C1 segment of cervical spinal cord (tissue), 14 donors: ENCODE measurements around the gene AGTRAP.

ENCODE experiments used
- DNase-seq, 14 donors: peaks; one replicate each; lab custom pipeline; 2025; lab: John Stamatoyannopoulos, UW

Gene AGTRAP

DNA sequence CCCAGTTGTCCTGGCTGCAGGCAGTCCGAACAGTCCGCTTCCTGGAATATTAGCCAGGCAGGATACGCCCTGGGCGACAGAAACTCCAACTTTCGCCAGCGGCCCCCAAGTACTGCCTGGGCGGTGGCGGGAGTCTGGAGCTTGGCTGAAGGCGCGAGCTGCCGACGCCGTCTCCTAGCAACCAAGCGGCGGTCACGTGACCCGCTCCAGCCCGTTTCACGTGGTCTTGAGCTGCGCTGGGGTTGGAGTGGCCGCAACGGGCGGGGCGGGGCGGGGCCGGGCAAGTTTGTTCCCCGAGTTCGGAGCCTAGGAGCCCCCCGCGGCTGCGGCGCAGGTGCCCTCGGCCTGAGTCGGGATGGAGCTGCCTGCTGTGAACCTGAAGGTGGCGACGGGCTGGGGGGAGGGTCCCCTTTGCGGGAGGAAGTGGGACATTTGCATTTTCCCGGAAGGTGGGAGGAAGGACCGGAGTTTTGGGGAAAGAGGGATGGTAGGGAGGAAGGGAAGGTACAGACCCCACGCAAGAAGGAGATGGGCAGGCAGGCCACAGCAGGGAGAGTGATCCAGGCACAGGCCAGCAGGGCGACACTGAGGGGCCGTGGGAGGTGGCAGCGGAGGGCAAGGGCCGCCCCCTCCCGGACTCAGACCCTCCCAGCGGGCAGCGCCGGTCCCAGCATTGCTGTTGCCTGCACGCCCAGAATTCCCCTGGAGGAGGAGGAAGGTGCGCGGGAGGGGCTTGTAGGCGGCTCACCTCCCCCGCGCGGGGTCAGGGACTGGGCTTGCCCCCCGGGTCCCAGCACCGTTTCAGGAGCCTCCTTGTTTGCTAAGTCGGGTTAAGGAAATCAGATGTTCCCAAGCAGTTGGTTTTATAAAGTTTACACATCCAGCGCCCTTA, at the start of gene AGTRAP:
Gene AGTRAP (plus strand): TSS at position 283 of the 892 bp plus-strand sequence. CDS start 73 bp downstream, at position 356.
- DNase-seq: peak; percentile 42 to 94 (median 90)

- DNase-seq: no peak
Measured at GRCh38 chr1:11688506-11688905, 47.4 kb upstream of the AGTRAP start.

DNA sequence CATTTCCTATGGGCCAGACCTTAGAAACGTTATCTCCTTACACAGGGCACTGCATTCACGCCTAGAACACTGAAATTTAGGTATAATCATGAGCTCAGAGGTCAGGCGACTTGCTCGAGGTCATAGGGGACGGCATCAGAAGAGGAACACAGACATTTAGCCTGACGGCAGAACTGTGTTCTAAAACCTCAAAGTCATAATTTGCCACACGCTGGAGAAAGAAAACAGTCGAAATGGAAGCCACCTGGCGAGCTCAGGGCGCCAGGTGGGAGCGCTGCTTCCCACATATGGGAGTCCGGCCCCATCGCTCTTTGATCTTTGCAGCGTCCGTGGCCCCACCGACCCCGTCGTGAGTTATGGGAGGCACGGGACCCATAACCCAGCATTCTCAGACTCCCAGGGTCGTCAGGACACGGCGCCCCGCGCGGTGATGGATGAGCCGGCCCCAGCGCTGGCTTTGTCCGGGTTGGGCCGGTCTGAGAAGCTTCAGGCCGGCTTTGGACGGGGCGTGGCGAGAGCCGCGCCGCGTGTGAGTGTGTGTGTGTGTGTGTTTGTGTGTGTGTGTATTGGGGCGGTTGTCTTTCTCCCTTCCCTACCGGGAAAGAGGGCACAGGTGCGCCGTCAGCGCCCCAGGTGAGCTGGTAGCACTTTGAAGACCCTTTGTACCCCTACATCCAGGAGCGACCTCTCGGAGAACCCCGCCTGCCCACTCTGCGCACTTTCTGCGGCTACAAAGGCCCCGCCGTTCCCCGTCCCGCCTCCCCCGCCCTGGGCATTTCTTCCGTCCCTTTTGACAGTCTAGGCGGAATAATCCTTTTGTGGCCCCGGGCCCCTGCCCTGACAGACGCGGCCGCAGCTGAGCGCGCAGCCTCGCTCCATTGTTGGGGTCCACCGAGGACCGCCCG, 45.3 kb upstream of the AGTRAP start:
- peak in 1 of 14 donors; percentile 23 for DNase-seq

- no peak for DNase-seq
Measured at GRCh38 chr1:11691302-11691914, 44.5 kb upstream of the AGTRAP start, which contains the start of gene DRAXIN. DRAXIN (plus strand) TSS chr1:11691710; CDS start chr1:11706259, 14,549 bp downstream.

DNA sequence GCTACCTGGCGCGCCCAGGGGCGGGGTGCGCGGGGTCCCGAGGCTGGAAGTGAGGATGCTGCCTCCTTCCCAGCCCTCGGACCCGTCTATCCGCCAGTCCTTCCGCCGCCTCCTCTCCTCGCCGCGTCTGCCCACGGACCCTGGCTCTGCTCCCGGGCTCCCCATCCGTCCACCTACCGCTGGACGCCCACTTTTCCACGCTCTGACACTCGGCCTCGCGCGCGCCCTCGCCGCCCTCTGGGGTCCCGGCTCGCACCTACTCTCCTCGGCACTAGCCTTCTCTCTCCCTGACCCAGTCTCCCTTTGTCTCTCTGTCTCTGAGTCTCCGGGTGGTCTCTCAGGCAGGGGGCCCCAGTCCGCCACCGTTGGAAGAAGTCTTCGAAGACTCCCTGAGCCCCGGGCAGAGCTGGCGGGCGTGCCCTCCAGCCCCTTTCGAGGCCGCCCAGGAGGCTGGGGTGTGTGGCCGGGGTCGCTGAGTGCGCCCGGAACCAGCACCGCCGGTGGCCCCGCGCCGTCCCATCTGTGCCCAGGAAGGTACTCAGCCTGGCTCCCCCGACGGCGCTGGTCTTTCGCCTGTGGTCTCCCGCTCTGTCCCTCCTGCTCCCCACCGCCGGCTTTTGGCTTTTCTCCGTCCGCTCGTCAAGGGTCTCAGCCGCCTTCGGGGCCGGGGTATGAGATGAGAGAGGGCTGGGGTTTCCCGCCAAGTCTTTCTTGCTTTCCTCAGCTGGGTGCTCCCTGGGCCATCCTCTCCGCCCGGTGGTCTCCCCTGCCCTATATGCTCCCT, 43.8 kb upstream of the AGTRAP start:
- no peak for DNase-seq

DNA sequence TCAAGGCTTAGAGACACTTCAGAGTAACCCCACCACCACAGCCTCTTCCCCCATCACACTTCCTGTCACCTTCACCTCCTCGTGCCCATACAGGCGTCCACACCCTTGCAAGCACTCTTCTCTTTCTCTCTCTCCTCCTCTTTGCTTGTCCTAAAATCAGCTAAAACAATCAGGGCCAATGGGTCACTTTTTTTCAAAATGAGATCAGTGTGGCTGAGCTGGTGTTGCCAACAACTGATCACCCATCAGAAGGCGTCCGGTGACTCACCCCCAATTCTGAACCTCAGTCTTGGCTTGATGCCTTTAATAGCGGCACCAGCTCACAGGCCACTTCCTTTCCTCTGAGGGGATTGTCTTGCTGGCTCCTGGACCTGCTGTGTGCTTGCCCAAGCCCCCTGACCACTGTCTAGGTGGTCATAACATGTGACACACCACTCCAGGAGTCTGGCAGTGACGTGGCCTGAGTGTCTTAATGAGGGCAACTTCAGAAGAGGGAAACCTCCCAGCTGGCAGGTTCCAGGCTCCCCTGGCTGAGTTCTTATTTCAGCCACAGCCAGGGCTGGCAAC, 42.8 kb upstream of the AGTRAP start:
- peak in 6 of 14 donors; percentile 11 to 59 (median 16) for DNase-seq

- DNase-seq: no peak
Measured at GRCh38 chr1:11693917-11694316, 42.0 kb upstream of the AGTRAP start.

DNA sequence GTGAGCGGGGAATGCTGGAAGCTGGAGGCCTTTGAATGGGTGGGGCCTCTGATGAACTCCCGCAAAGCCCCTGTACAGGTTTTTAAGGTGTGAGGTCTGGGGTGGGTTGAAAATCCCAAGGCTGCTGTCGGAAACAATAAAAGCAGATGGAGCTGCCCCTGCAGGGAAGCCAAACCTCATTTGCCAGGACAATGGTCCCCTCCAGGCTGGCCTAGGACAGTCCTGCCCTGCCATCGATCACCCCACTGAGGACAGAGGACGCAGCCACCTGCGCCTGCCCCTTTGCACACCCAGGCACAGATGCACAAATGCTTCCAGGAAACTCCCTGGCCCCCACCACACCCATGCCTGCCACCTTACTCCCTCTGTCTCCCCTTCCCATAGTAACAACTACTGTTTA, 40.1 kb upstream of the AGTRAP start:
- no peak for DNase-seq

DNA sequence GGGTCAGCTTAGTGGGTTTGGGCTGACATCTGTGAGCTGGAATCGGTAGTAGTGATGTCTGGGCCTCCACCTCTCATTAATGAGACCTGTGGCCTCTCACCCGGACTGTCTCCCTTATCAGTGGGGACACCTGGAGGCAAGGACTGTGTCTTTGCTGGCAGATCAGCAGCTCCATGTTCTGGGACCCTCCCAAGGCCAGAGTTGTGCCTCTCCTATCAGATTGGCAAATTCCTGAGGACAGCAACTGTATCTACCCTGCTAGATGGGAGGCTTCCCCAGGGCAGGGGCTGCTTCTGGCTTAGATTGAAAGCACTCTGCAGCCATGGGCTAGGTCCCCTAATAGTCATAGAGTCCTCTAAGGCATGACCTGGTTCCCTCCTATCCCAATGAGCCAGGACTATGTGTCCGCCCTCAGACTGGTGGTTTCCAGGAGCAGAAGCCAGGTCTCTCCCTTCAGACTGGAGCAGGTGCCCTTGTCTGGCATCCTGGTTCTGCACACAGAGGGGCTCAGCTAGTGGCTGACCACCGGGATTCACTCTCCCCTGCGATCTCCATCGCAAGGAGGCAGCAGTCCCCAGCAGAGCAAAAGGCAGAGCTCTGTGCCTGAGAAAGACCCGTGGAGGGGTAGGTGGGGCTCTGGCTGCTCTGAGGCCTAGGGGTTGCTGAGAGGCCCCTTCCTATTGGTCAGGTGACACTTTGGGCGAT, 38.6 kb upstream of the AGTRAP start:
- no peak for DNase-seq

DNA sequence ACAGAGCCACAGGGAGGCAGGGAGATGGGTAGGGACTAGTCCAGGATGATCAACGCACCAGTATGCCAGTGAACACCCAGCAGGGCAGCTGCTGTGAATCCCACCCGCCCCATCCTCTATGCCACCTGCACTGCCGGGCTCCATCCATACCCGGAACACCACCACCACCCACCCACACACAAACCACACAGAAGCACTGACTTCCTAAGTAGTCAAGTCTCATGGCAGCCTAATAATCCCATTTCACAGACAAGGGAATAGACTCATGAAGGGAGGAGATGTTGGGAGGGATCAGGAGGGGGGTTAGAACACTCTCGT, 38.1 kb upstream of the AGTRAP start:
- no peak for DNase-seq

GRCh38 chr1:11700601-11701467, 35.1 kb upstream of the AGTRAP start:
- DNase-seq: peak in 1 of 14 donors; percentile 56

DNA sequence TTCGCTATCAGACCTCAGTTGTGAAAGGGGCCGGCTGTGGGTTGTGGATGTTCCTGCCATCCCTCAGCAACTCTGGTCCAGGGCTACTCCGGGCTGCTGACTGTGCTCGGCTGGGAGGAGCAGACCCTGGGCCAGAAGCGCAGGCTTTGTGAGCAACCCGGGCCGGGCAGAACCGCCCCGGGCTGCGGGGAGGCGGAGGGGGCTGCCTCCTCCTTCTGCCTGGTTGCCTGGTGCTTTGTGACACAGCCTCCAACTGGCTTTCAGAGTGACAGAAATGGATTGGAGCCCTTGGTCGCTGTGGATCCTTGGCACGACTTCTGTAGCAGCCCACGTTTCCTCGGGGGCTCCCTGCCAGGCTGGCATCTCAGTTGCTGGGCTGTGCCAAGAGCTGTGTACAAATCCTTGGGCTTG, 34.4 kb upstream of the AGTRAP start:
- DNase-seq: peak in 12 of 14 donors; percentile 35 to 96 (median 77)

DNA sequence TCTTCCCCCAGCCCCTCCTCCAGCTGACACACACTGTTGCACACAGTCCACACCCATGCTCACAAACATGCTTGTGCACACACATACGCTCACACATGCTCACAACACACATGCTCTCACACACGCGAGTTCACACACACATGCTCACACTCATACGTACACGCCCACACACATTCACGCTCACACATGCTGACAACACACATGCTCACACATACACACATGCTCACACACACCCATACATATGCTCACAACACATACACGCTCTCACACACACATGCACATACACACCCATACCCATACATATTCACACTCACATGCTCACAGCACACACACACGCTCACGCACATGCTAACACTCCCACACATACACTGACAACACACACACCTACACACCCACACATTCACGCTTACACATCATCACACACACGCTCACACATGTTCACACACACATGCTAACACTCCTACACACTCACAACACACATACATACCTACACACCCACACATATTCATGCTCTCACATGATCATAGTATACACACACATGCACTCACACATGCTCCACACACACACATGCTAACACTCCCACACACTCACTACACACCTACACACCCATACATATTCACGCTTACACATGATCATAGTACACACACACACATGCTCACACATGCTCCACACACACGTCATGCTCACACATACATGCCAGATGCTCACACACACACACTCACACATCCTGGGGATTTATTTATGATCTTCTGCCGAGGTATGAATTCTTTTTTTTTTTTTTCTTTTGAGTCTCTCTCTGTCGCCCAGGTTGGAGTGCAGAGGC, 33.7 kb upstream of the AGTRAP start:
- DNase-seq: peak in 1 of 14 donors; percentile 37

DNA sequence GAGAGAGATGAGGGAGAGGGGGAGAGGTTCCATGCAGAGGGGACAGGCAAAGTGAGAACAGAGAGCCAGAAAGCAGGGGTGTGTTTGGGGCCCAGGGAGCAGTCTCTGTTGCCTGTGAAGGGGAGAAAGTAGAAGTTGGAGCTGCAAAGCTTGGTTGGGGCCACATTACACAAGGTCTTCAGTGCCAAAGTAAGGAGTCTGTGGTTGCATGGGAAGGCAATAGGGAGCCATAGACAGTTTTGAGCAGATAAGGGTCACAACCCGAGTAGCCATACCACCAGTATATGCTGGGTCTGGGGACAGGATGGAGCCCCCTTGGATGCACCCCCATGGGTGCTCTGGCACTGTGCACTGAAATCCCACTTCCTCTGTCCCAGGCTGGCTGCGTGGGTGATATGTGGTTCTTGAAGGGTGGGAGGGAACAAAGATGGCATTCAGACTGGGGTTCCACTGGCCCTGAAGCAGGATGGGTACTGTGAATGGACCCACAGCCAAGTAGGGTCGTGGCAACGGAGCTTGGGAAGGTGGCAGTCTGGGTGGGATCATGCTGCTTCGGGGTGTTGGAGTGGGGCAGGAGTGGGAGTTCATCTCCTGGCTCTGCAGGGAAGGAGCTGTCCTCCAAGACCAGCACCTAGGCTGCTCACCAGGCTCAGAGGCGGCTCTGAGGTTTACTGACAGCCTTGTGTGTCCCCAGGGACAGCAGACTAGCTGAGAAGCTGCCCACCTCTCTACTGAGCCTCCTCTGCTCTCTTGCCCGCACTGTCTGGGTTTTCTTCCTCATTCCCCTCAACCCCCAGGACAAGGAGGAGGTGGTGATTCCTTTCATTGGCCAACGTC, 32.4 kb upstream of the AGTRAP start:
- peak in 1 of 14 donors; percentile 7 for DNase-seq

DNA sequence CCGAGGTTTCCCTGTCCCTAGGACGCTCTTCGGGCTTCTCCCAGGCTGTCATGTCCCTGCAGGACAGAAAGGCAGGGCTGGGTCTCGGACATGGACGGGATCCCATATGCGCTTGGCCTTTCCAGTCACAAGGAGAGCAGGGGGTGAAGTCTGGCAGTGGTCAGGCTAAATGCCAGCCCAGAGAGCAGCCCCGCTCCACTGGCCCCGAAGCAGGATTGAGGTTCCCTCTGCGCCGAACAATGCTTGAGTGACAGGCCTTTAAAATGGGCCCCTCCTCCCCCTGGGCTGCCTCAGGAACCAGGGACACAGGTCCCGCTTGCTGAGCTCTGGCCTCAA, 31.8 kb upstream of the AGTRAP start:
- peak in 1 of 14 donors; percentile 26 for DNase-seq

DNA sequence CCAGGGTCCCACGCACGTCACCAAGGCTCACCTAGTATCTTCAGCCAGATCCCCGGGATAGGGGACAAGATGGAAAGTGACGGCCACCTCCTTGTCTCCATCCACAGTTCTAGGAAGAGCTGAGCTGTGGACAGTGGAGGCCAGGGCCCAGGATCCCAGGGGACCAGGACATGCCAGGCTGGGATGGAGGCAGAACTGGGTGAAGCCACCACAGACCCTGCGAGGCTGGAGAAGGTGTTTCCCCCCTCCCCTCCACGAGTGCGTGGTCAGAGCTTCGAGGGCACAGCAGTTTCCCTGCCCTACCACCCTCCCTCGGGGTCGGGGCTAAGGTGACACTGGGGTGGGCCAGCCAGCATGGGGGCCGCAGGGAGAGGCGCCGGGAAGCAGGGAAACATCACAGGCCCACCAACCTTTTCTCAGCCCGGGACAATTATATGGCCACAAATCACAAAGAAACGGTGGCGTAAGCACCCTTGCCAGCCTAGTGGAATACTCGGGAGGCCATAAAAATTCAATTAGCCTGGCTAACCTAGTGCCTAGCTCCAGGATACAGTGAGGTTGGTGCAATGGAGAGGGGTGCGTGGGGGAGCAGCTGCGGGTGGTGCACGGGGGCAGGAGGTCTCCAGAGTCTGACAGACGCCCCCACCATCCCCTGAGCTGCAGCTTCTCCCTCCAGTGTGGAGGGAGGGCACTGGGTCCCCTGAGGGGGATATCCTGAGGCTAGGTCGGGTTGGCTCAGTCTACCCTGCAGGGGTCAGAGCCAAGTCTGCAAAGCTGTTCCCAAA, 31.1 kb upstream of the AGTRAP start:
- no peak for DNase-seq

DNA sequence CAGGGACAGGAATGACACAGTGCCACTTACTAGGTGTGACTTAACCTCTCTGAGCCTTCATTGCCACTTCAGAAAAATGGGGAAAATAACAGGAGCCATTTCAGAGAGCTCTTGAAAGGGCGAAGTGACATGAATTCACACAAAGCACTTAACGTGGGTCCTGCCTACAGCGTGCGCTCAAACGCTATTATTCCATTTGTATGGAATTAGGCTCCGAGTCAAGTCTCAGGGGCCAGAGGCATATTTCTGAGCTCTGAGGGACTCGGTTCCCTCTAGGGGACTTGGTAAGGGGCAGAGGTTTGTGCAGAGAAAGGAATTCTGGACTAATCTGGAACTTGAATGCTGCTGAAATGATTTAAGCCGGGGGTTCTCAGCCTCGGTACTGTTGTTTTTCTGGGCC, 30.3 kb upstream of the AGTRAP start:
- no peak for DNase-seq
